Fibroblast of peridontal ligament (primary cell): Measurements from ENCODE around the gene DDIAS.
"Not testable (repeated sequence)": the region's sequence is repeated elsewhere in the genome, so short reads cannot be mapped to it uniquely, and the experiment has no call there.

Experiments
- DNase-seq: peaks from one replicate; pipeline ENCODE4 v3.0.0-alpha.2; 2010; ENCODE audit errors: extremely low read depth

Gene DDIAS

GRCh38 chr11:82890936-82891335 is 10.6 kb upstream of the DDIAS start:
- no peak for DNase-seq

DNA sequence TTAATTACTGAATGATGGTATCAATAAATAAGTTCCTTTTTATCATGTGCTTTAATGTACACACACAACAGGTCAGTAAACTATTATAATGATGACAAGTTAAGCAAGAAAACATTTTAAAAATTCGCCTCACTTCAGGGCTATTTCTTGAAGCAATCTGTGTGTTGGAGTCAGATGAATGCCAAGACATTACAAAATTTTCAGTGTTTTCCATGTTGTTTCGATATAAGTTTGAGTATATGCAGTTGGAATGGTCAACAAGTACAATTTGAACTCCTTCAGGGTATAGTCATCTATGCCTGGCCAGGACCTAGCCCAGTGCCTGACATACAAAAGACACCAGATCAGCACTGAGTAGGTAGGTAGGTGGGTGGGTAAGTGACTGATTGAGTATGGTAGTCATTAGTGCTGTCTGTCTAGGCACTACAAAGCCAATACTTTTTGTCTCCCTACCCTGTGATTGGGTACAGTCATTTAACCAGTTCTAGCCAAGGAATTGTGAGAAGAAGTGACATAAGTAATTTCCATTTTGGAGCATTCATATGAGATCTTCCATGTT is 8.8 kb upstream of the DDIAS start:
- DNase-seq: no peak

GRCh38 chr11:82895437-82896091 is 6.0 kb upstream of the DDIAS start:
- no peak for DNase-seq

GRCh38 chr11:82896183-82896582 is 5.4 kb upstream of the DDIAS start:
- no peak for DNase-seq

GRCh38 chr11:82898241-82898640 is 3.3 kb upstream of the DDIAS start:
- no peak for DNase-seq

GRCh38 chr11:82899186-82899820 is 2.2 kb upstream of the DDIAS start:
- peak; percentile 10 for DNase-seq

GRCh38 chr11:82899957-82900276 is 1.6 kb upstream of the DDIAS start:
- no peak for DNase-seq

DNA sequence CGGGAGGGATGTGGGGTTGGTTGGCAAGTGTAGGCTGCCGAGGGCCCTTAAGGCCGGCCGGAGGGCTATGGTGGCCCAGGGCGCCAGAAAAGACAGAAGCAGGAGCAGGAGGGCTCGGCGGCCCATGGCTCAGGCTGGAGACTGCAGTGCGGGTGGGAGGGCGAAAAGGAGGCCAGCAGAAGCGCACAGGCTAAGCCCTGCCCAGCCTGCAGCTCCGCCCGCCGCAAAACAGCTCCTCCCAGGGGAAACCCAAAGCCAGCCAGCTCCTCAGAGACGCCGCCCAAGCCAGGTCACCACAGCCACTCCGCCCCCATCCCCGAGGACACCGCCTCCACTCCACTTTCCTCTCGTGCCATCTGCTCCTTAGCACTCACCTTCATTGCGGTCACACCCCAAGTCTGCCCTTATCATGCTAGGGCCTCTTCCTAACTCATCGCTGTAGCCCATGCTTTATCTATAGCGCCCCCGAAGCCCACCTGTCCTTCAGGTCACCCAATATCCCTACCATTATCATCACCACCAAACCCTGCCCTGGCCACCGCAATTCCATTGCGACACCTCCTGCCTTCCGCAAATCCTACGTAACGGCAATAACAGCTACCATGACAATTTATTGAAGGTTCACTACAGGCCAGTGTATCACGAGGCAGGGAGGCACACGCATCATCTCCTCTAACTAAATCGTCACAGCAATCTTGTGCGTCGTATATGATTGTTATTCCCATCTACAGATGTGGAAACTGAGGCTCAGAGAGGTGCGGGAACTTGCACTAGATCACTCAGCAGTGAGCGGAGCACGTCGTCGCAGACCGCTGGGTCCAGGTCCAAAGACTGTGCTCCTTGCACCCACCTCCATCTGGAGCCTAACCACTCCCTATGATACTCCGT is 1.0 kb upstream of the DDIAS start, which contains the start of gene PRCP:
PRCP (minus strand) TSS at position 154 of the 888 bp plus-strand sequence; CDS start at position 126, 28 bp downstream.
- DNase-seq: peak; percentile 84

- no peak for DNase-seq
Measured at GRCh38 chr11:82901922-82902485, 468 bp downstream of the DDIAS start.

GRCh38 chr11:82902880-82903279 is 1.3 kb downstream of the DDIAS start:
- DNase-seq: no peak

DNA sequence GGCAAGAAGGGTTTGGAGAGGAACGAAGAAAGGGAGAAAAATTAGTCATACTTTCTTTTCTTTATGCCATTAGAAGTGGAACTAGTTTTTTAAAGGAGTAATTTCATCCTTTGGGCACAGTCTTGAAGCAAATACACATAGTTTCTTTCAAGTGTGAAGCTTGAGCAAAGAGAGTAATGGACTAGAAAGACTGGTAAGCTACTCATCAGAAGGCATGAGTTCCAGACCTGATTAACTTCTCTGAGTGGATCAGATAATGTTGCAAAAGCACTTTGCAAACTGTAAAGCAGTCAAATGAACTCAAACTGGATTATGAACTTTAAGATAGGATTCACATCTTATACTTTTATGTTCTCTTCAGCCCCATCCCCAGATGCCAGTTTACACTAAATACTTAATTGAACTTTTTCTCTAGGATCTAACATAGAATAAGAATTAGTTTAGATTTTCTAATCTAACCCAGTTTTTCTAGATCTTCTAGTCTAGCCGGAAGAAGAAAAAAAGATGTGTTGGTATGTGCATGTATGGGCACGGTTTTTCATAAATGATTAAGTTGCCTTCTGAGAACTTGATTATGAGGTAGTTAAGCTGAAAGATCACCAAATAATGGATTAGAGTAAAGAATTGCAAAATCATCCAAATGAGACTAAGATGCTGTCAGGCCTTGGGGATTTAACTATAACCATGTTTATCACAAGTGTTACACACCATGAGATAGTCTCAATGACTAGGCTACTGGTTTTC is 2.5 kb downstream of the DDIAS start:
- no peak for DNase-seq

DNA sequence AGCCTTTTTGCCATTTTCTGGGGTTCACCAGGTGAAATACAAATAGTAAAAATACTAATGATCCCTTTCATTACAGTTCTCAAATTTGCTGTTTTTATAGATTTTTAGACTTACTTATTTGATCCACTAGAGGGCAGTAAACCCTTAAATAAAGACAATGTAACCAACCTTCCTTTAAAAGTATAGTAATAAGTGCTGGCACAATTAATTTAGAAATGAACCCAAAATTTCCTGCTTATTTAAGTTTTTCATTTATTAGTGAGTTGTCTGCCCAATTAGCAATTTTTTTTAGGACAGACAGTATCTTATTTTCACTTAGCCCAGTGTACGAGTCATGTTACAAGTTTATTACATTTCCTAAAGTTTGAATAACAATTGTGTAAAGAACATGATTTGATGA is 4.7 kb downstream of the DDIAS start:
- peak; percentile 66 for DNase-seq

DNA sequence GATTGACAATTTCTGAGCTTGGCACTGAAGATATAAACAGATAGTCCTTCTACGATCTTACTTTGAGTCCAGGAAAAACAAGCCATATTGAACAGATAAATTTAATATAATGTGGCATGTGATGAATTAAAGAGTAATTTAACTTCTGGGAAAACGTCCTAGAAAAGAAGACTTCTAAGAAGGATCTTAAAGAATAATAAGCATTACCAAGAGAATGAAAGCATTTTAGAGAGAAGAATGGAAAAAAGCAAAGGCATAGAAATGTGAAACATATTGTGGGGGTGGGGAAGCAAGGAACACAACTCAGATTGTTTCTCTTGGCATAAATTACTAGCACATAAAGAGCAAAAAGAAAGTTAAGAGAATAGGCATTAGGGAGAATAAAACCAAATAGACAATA is 5.4 kb downstream of the DDIAS start:
- DNase-seq: peak; percentile 36

DNA sequence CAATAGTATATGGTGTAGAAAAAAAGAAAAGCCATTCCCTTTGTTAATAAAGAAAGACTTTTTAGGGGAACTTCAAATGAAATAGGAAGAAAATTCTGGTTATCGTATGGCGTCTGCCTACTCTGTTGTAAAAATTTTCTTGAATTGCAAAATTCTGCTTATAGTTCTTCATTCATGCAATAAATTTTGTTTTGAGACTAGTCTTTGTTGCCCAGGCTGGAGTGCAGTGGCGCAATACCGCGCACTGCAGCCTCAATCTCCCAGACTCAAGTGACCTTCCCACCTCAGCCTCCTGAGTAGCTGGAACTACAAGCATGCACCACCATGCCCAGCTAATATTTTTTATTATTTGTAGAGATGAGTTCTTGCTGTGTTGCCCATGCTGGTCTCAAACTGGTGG is 5.8 kb downstream of the DDIAS start:
- DNase-seq: no peak

GRCh38 chr11:82908311-82908710 is 6.8 kb downstream of the DDIAS start:
- DNase-seq: no peak

GRCh38 chr11:82909015-82909640 is 7.6 kb downstream of the DDIAS start:
- peak; percentile 7 for DNase-seq

DNA sequence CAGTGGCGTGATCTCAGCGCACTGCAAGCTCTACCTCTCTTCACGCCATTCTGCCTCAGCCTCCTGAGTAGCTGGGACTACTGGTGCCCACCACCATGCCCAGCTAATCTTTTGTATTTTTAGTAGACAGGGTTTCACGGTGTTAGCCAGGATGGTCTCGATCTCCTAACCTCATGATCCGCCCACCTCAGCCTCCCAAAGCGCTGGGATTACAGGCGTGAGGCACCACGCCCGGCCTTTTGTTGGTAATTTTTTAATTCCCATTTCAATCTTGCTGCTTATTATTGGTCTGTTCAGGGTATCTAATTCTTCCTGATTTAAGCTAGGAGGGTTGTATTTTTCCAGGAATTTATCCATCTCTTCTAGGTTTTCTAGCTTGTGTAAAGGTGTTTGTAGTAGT is 18.2 kb downstream of the DDIAS start:
- not testable (repeated sequence) for DNase-seq

GRCh38 chr11:82920227-82920626 is 18.7 kb downstream of the DDIAS start:
- DNase-seq: not testable (repeated sequence)

DNA sequence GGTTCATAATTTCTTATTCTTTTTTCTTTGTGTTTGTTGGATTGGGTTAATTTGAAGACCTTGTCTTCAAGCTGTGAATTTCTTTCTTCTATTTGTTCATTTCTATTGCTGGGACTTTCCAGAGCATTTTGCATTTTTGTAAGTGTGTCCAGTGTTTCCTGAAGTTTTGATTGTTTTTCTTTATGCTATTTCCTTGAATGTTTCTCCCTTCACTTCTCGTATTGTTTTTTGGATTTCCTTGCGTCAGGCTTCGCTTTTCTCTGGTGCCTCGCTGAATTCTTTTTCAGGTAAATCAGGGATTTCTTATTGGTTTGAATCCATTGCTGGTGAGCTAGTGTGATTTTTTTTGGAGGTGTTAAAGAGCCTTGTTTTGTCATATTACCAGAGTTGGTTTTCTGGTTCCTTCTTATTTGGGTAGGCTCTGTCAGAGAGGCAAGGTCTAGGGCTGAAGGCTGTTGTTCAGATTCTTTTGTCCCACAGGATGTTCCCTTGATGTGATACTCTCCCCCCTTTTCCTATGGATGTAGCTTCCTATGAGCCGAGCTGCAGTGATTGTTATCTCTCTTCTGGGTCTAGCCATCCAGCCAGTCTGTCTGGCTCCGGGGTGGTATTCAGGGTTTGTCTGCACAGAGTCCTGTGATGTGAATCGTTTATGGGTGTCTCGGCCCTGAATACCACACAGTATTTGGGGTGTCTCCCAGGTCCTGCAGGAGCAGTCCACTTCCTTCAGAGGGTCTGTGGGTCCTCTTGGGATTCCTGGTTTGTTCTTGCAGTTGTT is 21.0 kb downstream of the DDIAS start:
- not testable (repeated sequence) for DNase-seq
